PC-3 (cell line): ENCODE measurements around the gene NDUFV1. TPM values are rescaled to one million over a fixed set of nuclear protein-coding genes. Genes with fewer than 3 reads are reported as not detected.

Source experiments
- ATAC-seq: fragments of 200-7000 bp; cut with Tn5 transposase; 2 replicates; pipeline ENCODE4 v1.9.1; 2020; ENCODE audit warnings: mild to moderate bottlenecking, moderate library complexity
- BruUV-seq: library from RNA; stranded (reverse); fragments of 400-500 nt; replicated peaks from 2 replicates; lab custom pipeline; 2021; lab: Mats Ljungman, UMichigan
- CTCF ChIA-PET: fragments of 300-600 bp; sonication (Branson Sonifier 250); formaldehyde crosslinking; loops from one replicate; lab custom pipeline; 2022; ENCODE audit warnings: antibody characterized with exemption; lab: Charles Lee
- POLR2A ChIA-PET: fragments of 300-600 bp; sonication (Branson Sonifier 250); formaldehyde crosslinking; loops from one replicate; lab custom pipeline; 2022; ENCODE audit warnings: antibody characterized with exemption; ENCODE audit not compliant: unreplicated experiment; lab: Charles Lee
- DNase-seq: peaks from one replicate; pipeline ENCODE4 v3.0.0-alpha.2; 2015
- H2AFZ ChIP-seq: fragments of 300-600 bp; sonication (generic); 2 replicates; pipeline ENCODE4 v1.6.0; 2016; ENCODE audit warnings: antibody characterized with exemption, low read length
- H3F3A ChIP-seq: fragments of 300-600 bp; sonication (generic); one replicate; pipeline ENCODE4 v1.6.0; 2017; ENCODE audit warnings: antibody characterized with exemption, low read length, control low read depth, mild to moderate bottlenecking; ENCODE audit not compliant: unreplicated experiment
- H3K27ac ChIP-seq: fragments of 300-600 bp; sonication (generic); 2 replicates; pipeline ENCODE4 v1.5.1; 2016; ENCODE audit warnings: mild to moderate bottlenecking, low read length
- H3K27me3 ChIP-seq: fragments of 300-600 bp; sonication (generic); 2 replicates; pipeline ENCODE4 v1.6.1; 2016; ENCODE audit warnings: low read length, mixed read lengths
- H3K36me3 ChIP-seq: fragments of 300-600 bp; sonication (generic); 2 replicates; pipeline ENCODE4 v1.6.1; 2016; ENCODE audit warnings: low read depth, mixed run types, low read length, mixed read lengths
- H3K4me1 ChIP-seq: fragments of 300-600 bp; sonication (generic); 2 replicates; pipeline ENCODE4 v1.5.1; 2016; ENCODE audit warnings: low read length; ENCODE audit not compliant: insufficient read depth
- H3K4me2 ChIP-seq: fragments of 300-600 bp; sonication (generic); 2 replicates; pipeline ENCODE4 v1.6.0; 2016; ENCODE audit warnings: low read length
- H3K4me3 ChIP-seq: fragments of 300-600 bp; sonication (generic); 2 replicates; pipeline ENCODE4 v1.5.1; 2016; ENCODE audit warnings: mild to moderate bottlenecking, low read length, mixed read lengths
- H3K79me2 ChIP-seq: fragments of 300-600 bp; sonication (generic); 2 replicates; pipeline ENCODE4 v1.6.1; 2017; ENCODE audit warnings: low read length, mixed read lengths
- H3K9ac ChIP-seq: fragments of 300-600 bp; sonication (generic); 2 replicates; pipeline ENCODE4 v1.6.0; 2016; ENCODE audit warnings: mild to moderate bottlenecking, low read length
- H3K9me2 ChIP-seq: fragments of 300-600 bp; sonication (generic); replicated peaks from 2 replicates; pipeline ENCODE4 v1.6.1; 2016; ENCODE audit warnings: mixed run types, low read length, mixed read lengths
- H3K9me3 ChIP-seq: fragments of 300-600 bp; sonication (generic); 2 replicates; pipeline ENCODE4 v1.6.1; 2016; ENCODE audit warnings: low read length, mixed read lengths
- H4K20me1 ChIP-seq: fragments of 300-600 bp; sonication (generic); 2 replicates; pipeline ENCODE4 v1.6.1; 2016; ENCODE audit warnings: low read length, mixed read lengths
- EZH2 ChIP-seq: fragments of 300-600 bp; sonication (generic); IDR thresholded peaks from one replicate; pipeline ENCODE4 v1.6.1; 2017; ENCODE audit warnings: antibody characterized with exemption, mild to moderate bottlenecking, low read length; ENCODE audit not compliant: unreplicated experiment
- EZH2phosphoT487 ChIP-seq: fragments of 300-600 bp; sonication (generic); IDR thresholded peaks from 2 replicates; pipeline ENCODE4 v1.6.1; 2018; ENCODE audit warnings: mild to moderate bottlenecking, antibody characterized with exemption, low read length, borderline replicate concordance
- intact Hi-C: fragments of 100-400 bp; cut with micrococcal nuclease; formaldehyde crosslinking; loops from 2 replicates; pipeline ENCODE4 v1.9.0; 2023
- total RNA-seq: library from RNA; depleted of rRNA; stranded (reverse); fragments of >200 nt; gene quantifications from 2 replicates; pipeline ENCODE4 v1.2.3, GENCODE V29; 2014
- TF ChIP-seq, protein P1 (sequence below): fragments of 300-600 bp; sonication (generic); conservative IDR thresholded peaks from 2 replicates; pipeline ENCODE4 v1.5.1; 2017; ENCODE audit warnings: antibody characterized with exemption, low read depth, mild to moderate bottlenecking, low read length

Gene NDUFV1
- total RNA-seq, 1 experiment from 2014 or later: 499 TPM

DNA sequence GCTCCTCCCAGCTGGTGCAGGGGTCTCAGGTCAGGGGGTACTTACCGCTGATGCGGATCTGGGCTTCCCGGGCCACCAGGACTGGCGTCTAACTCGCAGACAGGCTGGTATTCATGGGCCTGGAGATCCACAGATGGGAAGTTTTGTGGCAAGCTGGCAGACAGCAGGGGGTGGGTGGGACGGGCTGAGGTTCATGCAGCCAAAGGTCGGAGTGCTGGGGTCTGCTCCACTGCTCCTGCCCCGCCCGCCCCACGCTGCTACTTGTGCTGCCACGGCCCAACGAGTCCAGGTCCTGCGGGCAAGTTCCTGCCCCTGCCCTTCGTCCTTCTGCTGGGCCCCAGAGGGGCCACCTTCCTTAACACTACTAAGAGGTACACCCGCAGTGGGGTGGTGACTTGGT, 40.7 kb downstream of the NDUFV1 start:
- Histone ChIP-seq H3K9ac (no peak overlapping the region), H3K4me3 (no peak overlapping the region), H3K79me2 (no peaks in the 10 kb centered on the region), H3K9me2 (no peaks in the 10 kb centered on the region), H3K4me2 (no peak overlapping the region), H3K27me3 (no peaks in the 10 kb centered on the region), H3K9me3 (no peaks in the 10 kb centered on the region), H4K20me1 (no peaks in the 10 kb centered on the region), H3F3A (no peaks in the 10 kb centered on the region), H2AFZ (no peak overlapping the region), H3K27ac (no peak overlapping the region), H3K36me3 (no peaks in the 10 kb centered on the region), H3K4me1 (no peaks in the 10 kb centered on the region)
- intact Hi-C loops: no loop called here
- TF ChIP-seq EZH2phosphoT487: no peak
- TF ChIP-seq, protein P1, sequence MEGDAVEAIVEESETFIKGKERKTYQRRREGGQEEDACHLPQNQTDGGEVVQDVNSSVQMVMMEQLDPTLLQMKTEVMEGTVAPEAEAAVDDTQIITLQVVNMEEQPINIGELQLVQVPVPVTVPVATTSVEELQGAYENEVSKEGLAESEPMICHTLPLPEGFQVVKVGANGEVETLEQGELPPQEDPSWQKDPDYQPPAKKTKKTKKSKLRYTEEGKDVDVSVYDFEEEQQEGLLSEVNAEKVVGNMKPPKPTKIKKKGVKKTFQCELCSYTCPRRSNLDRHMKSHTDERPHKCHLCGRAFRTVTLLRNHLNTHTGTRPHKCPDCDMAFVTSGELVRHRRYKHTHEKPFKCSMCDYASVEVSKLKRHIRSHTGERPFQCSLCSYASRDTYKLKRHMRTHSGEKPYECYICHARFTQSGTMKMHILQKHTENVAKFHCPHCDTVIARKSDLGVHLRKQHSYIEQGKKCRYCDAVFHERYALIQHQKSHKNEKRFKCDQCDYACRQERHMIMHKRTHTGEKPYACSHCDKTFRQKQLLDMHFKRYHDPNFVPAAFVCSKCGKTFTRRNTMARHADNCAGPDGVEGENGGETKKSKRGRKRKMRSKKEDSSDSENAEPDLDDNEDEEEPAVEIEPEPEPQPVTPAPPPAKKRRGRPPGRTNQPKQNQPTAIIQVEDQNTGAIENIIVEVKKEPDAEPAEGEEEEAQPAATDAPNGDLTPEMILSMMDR: no peak
- no peak for TF ChIP-seq EZH2
- no TSS peak for BruUV-seq
- ATAC-seq: no peak
- ChIA-PET POLR2A (no interaction called here), CTCF (no interaction called here)
- no peak for DNase-seq

DNA sequence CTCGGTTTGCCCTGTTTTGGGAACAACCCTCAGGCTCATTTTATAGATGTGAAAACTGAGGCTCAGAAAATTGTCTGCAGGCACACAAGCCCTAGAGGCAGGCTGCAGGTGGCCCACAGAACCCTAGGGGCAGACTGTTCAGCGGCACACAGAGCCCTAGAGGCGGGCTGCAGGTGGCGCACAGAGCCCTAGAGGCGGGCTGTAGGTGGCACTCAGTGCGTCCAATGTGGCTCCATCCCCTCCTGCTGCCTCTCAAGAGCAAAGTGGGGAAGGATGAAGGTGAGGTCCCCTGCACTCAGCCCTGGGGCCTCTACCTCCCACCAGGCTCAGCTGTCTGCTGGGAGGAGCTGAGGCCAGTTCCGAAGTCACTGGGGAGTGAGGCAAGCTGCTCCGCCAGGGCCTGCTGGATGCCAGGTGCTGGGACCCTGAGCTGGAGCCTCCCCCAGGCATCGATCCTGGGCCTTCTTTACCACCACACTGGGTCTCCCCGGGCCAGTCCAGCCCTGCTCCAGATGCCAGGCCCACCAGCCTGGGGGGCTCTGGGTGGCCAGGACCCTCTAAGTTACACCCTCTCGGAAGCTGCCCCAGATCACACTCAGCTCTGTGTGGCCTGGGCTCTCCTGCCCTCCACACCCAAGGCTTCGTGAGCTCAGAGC, 41.5 kb downstream of the NDUFV1 start:
- Histone ChIP-seq H3K27me3 (no peaks in the 10 kb centered on the region), H4K20me1 (no peaks in the 10 kb centered on the region), H3K4me2 (no peak overlapping the region), H3K9ac (no peak overlapping the region), H3K79me2 (no peaks in the 10 kb centered on the region), H3K36me3 (no peaks in the 10 kb centered on the region), H3K9me2 (no peaks in the 10 kb centered on the region), H3K27ac (no peak overlapping the region), H3K4me1 (no peaks in the 10 kb centered on the region), H3K4me3 (no peak overlapping the region), H3K9me3 (no peaks in the 10 kb centered on the region), H2AFZ (no peak overlapping the region), H3F3A (no peaks in the 10 kb centered on the region)
- CTCF ChIA-PET: no interaction called here
- POLR2A ChIA-PET: no interaction called here
- no TSS peak for BruUV-seq
- intact Hi-C loops: no loop called here
- DNase-seq (no peak), ATAC-seq (peak; percentile 55; the same call in 1 of the 2 replicates)
- TF ChIP-seq EZH2phosphoT487 (no peak), EZH2 (no peak)
- TF ChIP-seq, protein P1: peak; percentile 41; the same call in 1 of the 2 replicates

DNA sequence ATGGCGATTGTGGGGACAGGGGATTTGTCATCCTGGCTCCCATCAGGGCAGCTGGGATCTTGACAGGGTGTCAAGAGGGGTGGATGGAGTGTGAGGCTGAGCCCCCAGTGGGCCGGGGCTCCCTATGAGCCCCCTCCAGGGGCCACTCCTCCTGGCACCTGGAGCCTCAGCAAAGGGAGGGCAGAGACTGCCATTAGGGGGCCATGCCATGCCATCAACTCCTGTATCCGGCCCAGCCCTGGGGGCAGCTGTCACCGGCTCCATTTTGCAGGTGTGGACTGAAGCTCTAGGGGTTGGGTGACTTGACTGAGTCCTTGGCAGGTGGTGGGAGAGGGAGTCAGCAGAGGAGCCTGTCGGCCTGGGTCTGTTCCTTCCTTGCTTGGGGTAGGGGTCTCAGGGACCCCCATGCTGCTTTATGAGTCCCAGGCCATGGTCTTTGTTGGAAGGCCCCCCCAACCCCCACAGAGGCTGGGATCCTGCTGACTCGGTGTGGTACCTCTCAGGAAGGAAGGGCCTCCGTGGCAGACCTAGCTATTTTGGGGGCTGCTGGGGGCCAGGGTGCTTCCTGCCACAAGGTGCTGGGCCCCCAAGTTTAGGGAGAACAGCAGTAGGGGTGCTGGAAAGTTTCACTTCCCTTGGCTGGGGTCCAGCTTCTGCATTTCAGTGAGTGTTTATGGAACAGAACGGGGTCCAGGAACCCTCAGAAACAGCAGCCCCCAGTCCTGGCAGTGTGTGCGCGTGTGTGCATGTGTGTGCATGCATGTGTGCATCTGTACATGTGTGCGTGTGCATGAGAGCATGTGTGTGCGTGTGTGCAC, 42.3 kb downstream of the NDUFV1 start:
- no peak overlapping the region for H3K4me3 ChIP-seq
- BruUV-seq: no TSS peak
- CTCF ChIA-PET: no interaction called here
- H3K36me3 ChIP-seq: no peaks in the 10 kb centered on the region
- H3K27ac ChIP-seq: no peak overlapping the region
- intact Hi-C loops: no loop called here
- POLR2A ChIA-PET: interaction anchor here (0.6 kb wide), 1 partner anchor 248 kb away, joined by 5 read pairs; the partner anchor contains the start of gene PPP1CA
- no peaks in the 10 kb centered on the region for H3K27me3 ChIP-seq
- no peak overlapping the region for H3K4me2 ChIP-seq
- no peak overlapping the region for H3K9ac ChIP-seq
- no peaks in the 10 kb centered on the region for H4K20me1 ChIP-seq
- H2AFZ ChIP-seq: no peak overlapping the region
- no peaks in the 10 kb centered on the region for H3K9me2 ChIP-seq
- H3K4me1 ChIP-seq: no peaks in the 10 kb centered on the region
- no peaks in the 10 kb centered on the region for H3K79me2 ChIP-seq
- no peak for TF ChIP-seq EZH2
- TF ChIP-seq, protein P1: no peak
- no peak for TF ChIP-seq EZH2phosphoT487
- no peaks in the 10 kb centered on the region for H3K9me3 ChIP-seq
- no peaks in the 10 kb centered on the region for H3F3A ChIP-seq
- no peak for ATAC-seq
- no peak for DNase-seq
